ENCODE results near the gene SUSD4. TPM values are rescaled to one million over a fixed set of nuclear protein-coding genes. Genes with fewer than 3 reads are reported as not detected.

Gene SUSD4
- total and polyA plus RNA-seq, 10 of the 15 experiments (the other 5 are each of a cell fraction or from before 2014, with no cell fraction given) = 0.13 to 1.1 (median 0.26) TPM; not detected in 3

DNA sequence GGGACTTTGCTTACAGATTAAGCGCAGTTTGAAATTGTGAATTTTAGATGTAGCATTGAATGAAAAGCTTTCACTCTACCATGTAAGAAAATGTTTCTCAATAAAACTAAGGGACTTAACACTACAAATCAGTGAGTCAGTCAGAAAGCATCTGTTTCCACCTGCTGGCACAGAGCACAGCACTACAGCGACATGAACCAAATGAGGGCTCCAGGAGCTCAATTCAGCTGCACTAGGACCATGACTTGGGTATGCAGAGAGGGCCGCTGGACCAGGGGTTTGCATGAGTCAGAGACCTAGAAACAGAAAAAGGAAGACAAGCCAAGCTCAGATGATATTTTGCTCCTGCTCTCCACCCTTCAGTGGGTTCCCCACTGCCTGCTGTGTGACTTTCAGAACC is 5.2 kb downstream of the SUSD4 start:
- H3K4me1 ChIP-seq (ENCODE audit: control insufficient read depth, insufficient read depth, low read length) = no peaks in the 10 kb centered on the region
- H3K27me3 ChIP-seq (replicated peaks in 1 of 2; ENCODE audit: control insufficient read depth in 2 of 2, insufficient read depth in 2 of 2, low read length in 1 of 2) = peaks cover 4 to 9% of the 10 kb centered on the region in 2 experiments; a peak in 3 of 4 replicates
- H3K36me3 ChIP-seq (ENCODE audit: control insufficient read depth in 2 of 2, insufficient read depth in 2 of 2, low read length in 1 of 2) = no peaks in the 10 kb centered on the region
- no peak overlapping the region for H3K27ac ChIP-seq (ENCODE audit: control insufficient read depth, insufficient read depth)
- H2AFZ ChIP-seq (ENCODE audit: control insufficient read depth, low read depth, low read length) = no peak overlapping the region
- BruUV-seq (replicated peaks) = no TSS peak
- no peak for FAIRE-seq
- TF ChIP-seq HDAC6 (IDR thresholded peaks at IDR 0.05; ENCODE audit: unreplicated experiment) = no peak
- TF ChIP-seq, protein P1, sequence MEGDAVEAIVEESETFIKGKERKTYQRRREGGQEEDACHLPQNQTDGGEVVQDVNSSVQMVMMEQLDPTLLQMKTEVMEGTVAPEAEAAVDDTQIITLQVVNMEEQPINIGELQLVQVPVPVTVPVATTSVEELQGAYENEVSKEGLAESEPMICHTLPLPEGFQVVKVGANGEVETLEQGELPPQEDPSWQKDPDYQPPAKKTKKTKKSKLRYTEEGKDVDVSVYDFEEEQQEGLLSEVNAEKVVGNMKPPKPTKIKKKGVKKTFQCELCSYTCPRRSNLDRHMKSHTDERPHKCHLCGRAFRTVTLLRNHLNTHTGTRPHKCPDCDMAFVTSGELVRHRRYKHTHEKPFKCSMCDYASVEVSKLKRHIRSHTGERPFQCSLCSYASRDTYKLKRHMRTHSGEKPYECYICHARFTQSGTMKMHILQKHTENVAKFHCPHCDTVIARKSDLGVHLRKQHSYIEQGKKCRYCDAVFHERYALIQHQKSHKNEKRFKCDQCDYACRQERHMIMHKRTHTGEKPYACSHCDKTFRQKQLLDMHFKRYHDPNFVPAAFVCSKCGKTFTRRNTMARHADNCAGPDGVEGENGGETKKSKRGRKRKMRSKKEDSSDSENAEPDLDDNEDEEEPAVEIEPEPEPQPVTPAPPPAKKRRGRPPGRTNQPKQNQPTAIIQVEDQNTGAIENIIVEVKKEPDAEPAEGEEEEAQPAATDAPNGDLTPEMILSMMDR (IDR thresholded peaks at IDR 0.05 in 2 of 3, conservative IDR thresholded peaks at IDR 0.05 in 1 of 3; ENCODE audit: control insufficient read depth in 2 of 3, extremely low read depth in 1 of 3, insufficient read depth in 1 of 3, low read depth in 3 of 3, low read length in 3 of 3) = peak in 1 of 3 experiments; percentile 22; a peak in 1 of 6 replicates
- H3K9ac ChIP-seq (ENCODE audit: control insufficient read depth, insufficient read depth, low read length) = no peak overlapping the region
- no peaks in the 10 kb centered on the region for H3K79me2 ChIP-seq (ENCODE audit: control insufficient read depth, insufficient read depth, low read length)
- ChIA-PET SMC1A (ENCODE audit: uncharacterized antibody, unreplicated experiment) (interaction anchor here (0.6 to 1.3 kb wide), 4 partner anchors 10 to 226 kb away, joined by 3 read pairs; no protein-coding TSS in a partner anchor), CTCF (interaction anchor here (0.6 to 3.3 kb wide), 4 partner anchors 14 to 225 kb away, joined by 3 to 10 read pairs (median 4); no protein-coding TSS in a partner anchor), RAD21 (ENCODE audit: unreplicated experiment) (interaction anchor here (0.6 to 2.3 kb wide), 3 partner anchors 60 to 225 kb away, joined by 3 to 9 read pairs (median 4); no protein-coding TSS in a partner anchor), POLR2A (interaction anchor here (1.1 kb wide), 1 partner anchor 18 kb away, joined by 3 read pairs; no protein-coding TSS in a partner anchor)
- H3K4me2 ChIP-seq (ENCODE audit: control insufficient read depth, insufficient read depth) = no peak overlapping the region
- no peak for DNase-seq (ENCODE audit: low read depth, low spot score)
- H4K20me1 ChIP-seq (ENCODE audit: control insufficient read depth, insufficient read depth) = no peaks in the 10 kb centered on the region
- H3K9me3 ChIP-seq (replicated peaks; ENCODE audit: control insufficient read depth, insufficient read depth, low read length) = no peaks in the 10 kb centered on the region
- intact Hi-C loops (cut with micrococcal nuclease; ENCODE audit: unreplicated experiment) = loop anchor here (10.0 kb wide), 1 partner anchor 224 kb away; no protein-coding TSS in a partner anchor
- in situ Hi-C loops (cut with MboI) = no loop called here
- 28% methylated on average over 3 of the region's 3 CpGs for WGBS (ENCODE audit: insufficient coverage, insufficient replicate concordance, low lambda C conversion rate, missing lambda C conversion rate)
- peak; percentile 26; the same call in 1 of the 3 replicates for ATAC-seq
- H3K4me3 ChIP-seq = no peak overlapping the region

DNA sequence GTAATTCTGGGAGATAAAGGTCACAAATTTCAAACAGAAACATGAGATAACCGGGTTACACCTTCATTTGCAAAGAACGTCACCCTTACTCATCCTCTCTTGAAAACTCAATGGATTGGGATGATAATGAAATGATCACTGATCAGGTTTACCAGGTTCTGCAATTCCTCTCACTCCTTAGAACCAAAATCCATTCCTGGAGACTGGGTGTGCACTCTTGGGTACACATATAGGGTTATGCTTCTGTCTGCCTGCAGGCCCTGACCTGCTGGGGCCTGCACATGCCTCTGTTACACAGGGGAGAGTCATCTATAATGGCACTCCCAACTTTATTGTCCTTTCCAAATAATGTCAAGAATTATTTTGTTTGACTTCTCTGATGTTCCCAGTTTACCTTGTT is 8.3 kb downstream of the SUSD4 start:
- ChIA-PET POLR2A (no interaction called here), SMC1A (ENCODE audit: uncharacterized antibody, unreplicated experiment) (interaction anchor here (0.5 to 0.8 kb wide), 2 partner anchors 218 to 713 kb away, joined by 3 read pairs; no protein-coding TSS in a partner anchor), RAD21 (ENCODE audit: unreplicated experiment) (no interaction called here), CTCF (no interaction called here)
- in situ Hi-C loops (cut with MboI) (no loop called here), intact Hi-C loops (cut with micrococcal nuclease; ENCODE audit: unreplicated experiment) (loop anchor here (10.0 kb wide), 1 partner anchor 221 kb away; no protein-coding TSS in a partner anchor)
- Histone ChIP-seq H3K36me3 (ENCODE audit: control insufficient read depth in 2 of 2, insufficient read depth in 2 of 2, low read length in 1 of 2) (no peaks in the 10 kb centered on the region), H3K9ac (ENCODE audit: control insufficient read depth, insufficient read depth, low read length) (no peak overlapping the region), H4K20me1 (ENCODE audit: control insufficient read depth, insufficient read depth) (no peaks in the 10 kb centered on the region), H3K4me1 (ENCODE audit: control insufficient read depth, insufficient read depth, low read length) (no peaks in the 10 kb centered on the region), H3K79me2 (ENCODE audit: control insufficient read depth, insufficient read depth, low read length) (no peaks in the 10 kb centered on the region), H3K4me2 (ENCODE audit: control insufficient read depth, insufficient read depth) (no peak overlapping the region), H2AFZ (ENCODE audit: control insufficient read depth, low read depth, low read length) (no peak overlapping the region), H3K9me3 (replicated peaks; ENCODE audit: control insufficient read depth, insufficient read depth, low read length) (no peaks in the 10 kb centered on the region), H3K27ac (ENCODE audit: control insufficient read depth, insufficient read depth) (no peak overlapping the region), H3K4me3 (no peak overlapping the region), H3K27me3 (replicated peaks in 1 of 2; ENCODE audit: control insufficient read depth in 2 of 2, insufficient read depth in 2 of 2, low read length in 1 of 2) (peaks cover 2 to 8% of the 10 kb centered on the region in 2 experiments; a peak in 2 of 4 replicates)
- DNase-seq (ENCODE audit: low read depth, low spot score) = no peak
- no peak for ATAC-seq
- TF ChIP-seq RCOR1 (conservative IDR thresholded peaks at IDR 0.05; ENCODE audit: low read depth, low read length) (no peak), HDAC6 (IDR thresholded peaks at IDR 0.05; ENCODE audit: unreplicated experiment) (no peak), ZNF274 (IDR thresholded peaks at IDR 0.05; ENCODE audit: insufficient read depth, insufficient read length) (no peak)
- no TSS peak for BruUV-seq (replicated peaks)
- 6% methylated on average over 2 of the region's 2 CpGs for WGBS (ENCODE audit: insufficient coverage, insufficient replicate concordance, low lambda C conversion rate, missing lambda C conversion rate)
- no peak for FAIRE-seq

Measured in GM12878 (cell line).